ENCODE data around the gene OR10H4.
"Not testable (repeated sequence)": the region's sequence is repeated elsewhere in the genome, so short reads cannot be mapped to it uniquely, and the experiment has no call there.

Gene OR10H4

DNA sequence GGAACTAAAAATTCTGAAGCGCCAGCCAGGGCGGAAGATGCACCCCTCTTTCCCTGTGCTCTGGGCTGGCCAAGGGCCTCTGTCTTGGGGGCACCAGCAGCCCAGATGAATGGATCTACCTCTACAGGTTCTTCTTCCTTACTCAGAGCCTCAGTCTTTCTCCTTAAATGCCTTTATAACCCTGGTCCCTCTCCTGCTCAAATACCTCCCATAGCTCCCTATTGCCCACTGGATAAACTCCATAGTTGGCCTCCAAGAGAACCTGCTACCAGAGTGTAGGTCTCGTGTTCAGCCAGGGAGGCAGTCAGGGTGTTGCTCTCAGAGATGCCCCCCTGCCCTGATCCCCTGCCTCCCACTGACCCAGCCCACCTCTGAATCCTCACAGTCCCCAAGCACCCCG lies 30.5 kb downstream of the OR10H4 start:
- H3K4me1 ChIP-seq (ENCODE audit: control insufficient read depth, insufficient read depth, low read length) = no peaks in the 10 kb centered on the region
- H3K27ac ChIP-seq (ENCODE audit: low read length) = no peak overlapping the region
- WGBS (ENCODE audit: insufficient coverage, insufficient read length) = no CpG with 5 or more reads among the region's 4 CpGs
- H3K9me3 ChIP-seq (ENCODE audit: control insufficient read depth, insufficient read depth, low read length) = peaks cover 20% of the 10 kb centered on the region
- no peak overlapping the region for H3K4me3 ChIP-seq (ENCODE audit: low read length)
- no peaks in the 10 kb centered on the region for H3K36me3 ChIP-seq (ENCODE audit: control insufficient read depth, insufficient read depth, low read length)
- DNase-seq (ENCODE audit: low read depth, low spot score) = no peak
- H3K27me3 ChIP-seq (ENCODE audit: control insufficient read depth, insufficient read depth, low read length) = no peaks in the 10 kb centered on the region

DNA sequence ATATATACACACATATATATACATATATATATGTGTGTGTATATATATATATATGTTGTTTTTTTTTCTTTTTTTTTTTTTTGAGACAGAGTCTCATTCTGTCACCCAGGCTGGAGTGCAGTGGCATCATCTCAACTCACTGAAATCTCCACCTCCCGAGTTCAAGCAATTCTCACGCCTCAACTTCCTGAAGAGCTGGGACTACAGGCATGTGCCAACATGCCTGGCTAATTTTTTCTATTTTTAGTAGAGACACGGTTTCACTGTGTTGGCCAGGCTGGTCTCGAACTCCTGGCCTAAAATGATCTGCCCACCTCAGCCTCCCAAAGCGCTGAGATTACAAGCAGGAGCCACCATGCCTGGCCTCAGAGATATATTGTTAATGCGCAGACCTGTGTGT lies 37.0 kb downstream of the OR10H4 start:
- H3K27ac ChIP-seq (ENCODE audit: low read length); H3K36me3 ChIP-seq (ENCODE audit: control insufficient read depth, insufficient read depth, low read length); H3K4me1 ChIP-seq (ENCODE audit: control insufficient read depth, insufficient read depth, low read length); H3K27me3 ChIP-seq (ENCODE audit: control insufficient read depth, insufficient read depth, low read length); H3K9me3 ChIP-seq (ENCODE audit: control insufficient read depth, insufficient read depth, low read length); DNase-seq (ENCODE audit: low read depth, low spot score); H3K4me3 ChIP-seq (ENCODE audit: low read length): not testable (repeated sequence)
- no CpG with 5 or more reads among the region's 6 CpGs for WGBS (ENCODE audit: insufficient coverage, insufficient read length)

DNA sequence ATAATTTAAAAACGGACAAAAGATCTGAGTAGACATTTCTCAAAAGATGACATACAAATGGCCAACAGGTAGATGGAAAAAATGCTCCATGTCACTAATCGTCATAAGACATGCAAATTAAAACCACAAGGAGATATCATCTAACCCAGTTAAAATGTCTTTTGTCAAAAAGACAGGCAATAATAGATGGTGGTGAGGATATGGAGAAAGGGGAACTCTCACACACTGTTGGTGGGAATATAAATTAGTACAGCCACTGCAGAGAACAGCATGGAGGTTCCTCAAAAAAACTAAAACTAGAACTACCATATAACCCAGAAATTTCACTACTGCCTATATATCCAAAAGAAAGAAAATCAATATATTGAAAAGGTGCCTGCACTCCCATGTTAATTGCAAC lies 37.9 kb downstream of the OR10H4 start:
- DNase-seq (ENCODE audit: low read depth, low spot score) = no peak
- H3K27ac ChIP-seq (ENCODE audit: low read length) = no peak overlapping the region
- no peaks in the 10 kb centered on the region for H3K36me3 ChIP-seq (ENCODE audit: control insufficient read depth, insufficient read depth, low read length)
- peaks cover 10% of the 10 kb centered on the region for H3K9me3 ChIP-seq (ENCODE audit: control insufficient read depth, insufficient read depth, low read length)
- no peaks in the 10 kb centered on the region for H3K27me3 ChIP-seq (ENCODE audit: control insufficient read depth, insufficient read depth, low read length)
- no peak overlapping the region for H3K4me3 ChIP-seq (ENCODE audit: low read length)
- no CpG with 5 or more reads among the region's 2 CpGs for WGBS (ENCODE audit: insufficient coverage, insufficient read length)
- H3K4me1 ChIP-seq (ENCODE audit: control insufficient read depth, insufficient read depth, low read length) = no peaks in the 10 kb centered on the region

DNA sequence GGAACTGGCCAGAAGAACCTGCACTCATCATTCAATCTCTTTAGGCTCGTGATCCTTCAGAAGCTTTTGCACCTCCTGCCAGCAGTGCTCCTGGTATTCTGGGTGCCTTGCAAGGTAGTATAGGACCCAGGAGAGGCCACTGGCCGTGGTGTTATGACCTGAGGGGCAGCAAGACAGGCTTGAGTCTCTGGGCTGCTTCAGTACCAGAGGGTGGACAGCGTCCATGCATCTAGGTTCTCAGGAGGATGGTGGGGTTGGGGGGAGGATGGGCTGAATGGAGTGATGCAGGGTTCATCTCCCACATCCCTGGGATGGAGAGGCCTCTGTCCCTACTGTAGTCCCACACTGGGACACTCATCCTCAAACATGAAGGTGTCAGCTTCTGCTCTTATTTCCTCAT lies 41.1 kb downstream of the OR10H4 start:
- Histone ChIP-seq H3K27me3 (ENCODE audit: control insufficient read depth, insufficient read depth, low read length) (no peaks in the 10 kb centered on the region), H3K36me3 (ENCODE audit: control insufficient read depth, insufficient read depth, low read length) (no peaks in the 10 kb centered on the region), H3K4me1 (ENCODE audit: control insufficient read depth, insufficient read depth, low read length) (no peaks in the 10 kb centered on the region), H3K4me3 (ENCODE audit: low read length) (no peak overlapping the region), H3K9me3 (ENCODE audit: control insufficient read depth, insufficient read depth, low read length) (peaks cover 16% of the 10 kb centered on the region), H3K27ac (ENCODE audit: low read length) (no peak overlapping the region)
- DNase-seq (ENCODE audit: low read depth, low spot score) = no peak
- no CpG with 5 or more reads among the region's 3 CpGs for WGBS (ENCODE audit: insufficient coverage, insufficient read length)

DNA sequence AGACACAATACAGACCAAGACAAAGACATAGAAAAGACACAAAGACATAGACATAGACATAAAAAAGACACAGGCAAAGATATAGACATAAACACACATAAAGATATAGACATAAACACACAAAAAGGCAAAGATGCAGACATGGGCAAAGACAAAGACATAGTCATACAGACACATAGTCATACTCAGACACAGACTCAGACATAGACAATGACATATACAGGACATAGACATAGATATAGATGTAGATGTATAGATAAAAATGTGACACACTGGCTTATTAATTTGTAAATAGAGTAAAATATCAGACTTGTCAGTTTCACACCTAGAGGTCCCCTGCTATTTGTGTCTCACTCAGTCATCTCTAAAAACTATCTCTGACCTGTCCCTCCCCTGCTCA lies 42.8 kb downstream of the OR10H4 start:
- H3K9me3 ChIP-seq (ENCODE audit: control insufficient read depth, insufficient read depth, low read length) = peaks cover 16% of the 10 kb centered on the region

DNA sequence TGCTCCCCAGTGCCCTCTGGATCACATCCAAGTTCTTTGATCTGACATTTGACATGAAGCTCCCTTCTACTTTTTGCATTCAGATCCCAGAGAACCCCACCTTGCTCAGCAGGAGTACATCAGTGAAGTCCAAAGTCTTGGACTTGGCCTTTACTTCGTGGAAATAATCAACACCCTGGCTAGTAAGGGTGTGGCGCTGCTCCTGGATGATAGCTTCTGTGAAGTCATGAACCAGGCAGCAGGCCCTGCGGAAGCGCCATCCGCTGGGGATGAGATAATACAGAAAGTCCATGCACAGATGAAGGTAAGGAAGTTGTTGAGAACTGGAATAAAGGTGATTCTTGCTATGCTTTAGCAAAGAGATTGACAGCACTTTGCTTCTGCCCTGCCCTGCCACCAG lies 43.2 kb downstream of the OR10H4 start:
- Histone ChIP-seq H3K27ac (ENCODE audit: low read length) (no peak overlapping the region), H3K36me3 (ENCODE audit: control insufficient read depth, insufficient read depth, low read length) (no peaks in the 10 kb centered on the region), H3K27me3 (ENCODE audit: control insufficient read depth, insufficient read depth, low read length) (no peaks in the 10 kb centered on the region), H3K9me3 (ENCODE audit: control insufficient read depth, insufficient read depth, low read length) (peaks cover 16% of the 10 kb centered on the region), H3K4me1 (ENCODE audit: control insufficient read depth, insufficient read depth, low read length) (no peaks in the 10 kb centered on the region), H3K4me3 (ENCODE audit: low read length) (no peak overlapping the region)
- WGBS (ENCODE audit: insufficient coverage, insufficient read length) = no CpG with 5 or more reads among the region's 5 CpGs
- DNase-seq (ENCODE audit: low read depth, low spot score) = no peak

More for the DNA sequence above, 42.8 kb downstream of the OR10H4 start:
- Histone ChIP-seq H3K36me3 (ENCODE audit: control insufficient read depth, insufficient read depth, low read length) (no peaks in the 10 kb centered on the region), H3K4me1 (ENCODE audit: control insufficient read depth, insufficient read depth, low read length) (no peaks in the 10 kb centered on the region), H3K4me3 (ENCODE audit: low read length) (no peak overlapping the region), H3K27me3 (ENCODE audit: control insufficient read depth, insufficient read depth, low read length) (no peaks in the 10 kb centered on the region), H3K27ac (ENCODE audit: low read length) (no peak overlapping the region)
- no peak for DNase-seq (ENCODE audit: low read depth, low spot score)

DNA sequence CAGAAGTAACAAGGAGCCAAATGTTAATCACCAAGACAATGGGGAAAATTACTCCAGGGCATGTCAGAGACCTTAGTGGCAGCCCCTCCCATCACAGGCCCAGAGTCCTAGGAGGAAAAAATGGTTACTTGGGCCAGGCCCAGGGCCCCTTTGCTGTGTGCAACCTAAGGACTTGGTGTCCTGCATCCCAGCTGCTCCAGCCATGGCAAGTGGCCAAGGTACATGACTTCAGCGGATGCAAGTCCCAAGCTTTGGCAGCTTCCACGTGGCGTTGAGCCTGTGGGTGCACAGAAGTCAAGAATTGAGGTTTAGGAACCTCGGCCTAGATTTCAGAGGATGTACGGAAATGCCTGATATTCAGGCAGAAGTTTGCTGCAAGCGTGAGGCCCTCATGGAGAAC lies 46.7 kb downstream of the OR10H4 start:
- WGBS (ENCODE audit: insufficient coverage, insufficient read length) = no CpG with 5 or more reads among the region's 6 CpGs
- Histone ChIP-seq H3K27me3 (ENCODE audit: control insufficient read depth, insufficient read depth, low read length) (no peaks in the 10 kb centered on the region), H3K4me3 (ENCODE audit: low read length) (no peak overlapping the region), H3K4me1 (ENCODE audit: control insufficient read depth, insufficient read depth, low read length) (no peaks in the 10 kb centered on the region), H3K27ac (ENCODE audit: low read length) (no peak overlapping the region), H3K9me3 (ENCODE audit: control insufficient read depth, insufficient read depth, low read length) (peaks cover 19% of the 10 kb centered on the region), H3K36me3 (ENCODE audit: control insufficient read depth, insufficient read depth, low read length) (no peaks in the 10 kb centered on the region)
- DNase-seq (ENCODE audit: low read depth, low spot score) = no peak

DNA sequence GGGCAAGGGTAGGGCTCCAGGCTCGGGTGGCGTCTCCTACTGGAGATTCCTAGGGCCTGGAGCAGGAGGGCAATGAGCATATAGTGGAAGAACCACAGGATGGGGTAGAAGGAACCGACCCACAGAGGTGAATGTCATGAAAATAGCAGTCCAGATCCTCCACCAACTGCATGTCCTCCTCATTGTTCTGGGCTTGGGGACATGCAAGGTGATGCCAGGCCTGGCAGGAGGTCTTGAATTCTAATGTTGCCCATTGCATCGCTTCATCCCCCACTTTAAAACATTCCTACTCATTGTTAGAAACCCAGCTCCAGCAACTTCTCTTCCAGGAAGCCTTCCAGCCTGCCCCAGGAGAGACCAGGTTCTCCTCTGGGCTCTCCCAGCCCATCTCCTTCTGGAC lies 49.4 kb downstream of the OR10H4 start:
- WGBS (ENCODE audit: insufficient coverage, insufficient read length) = no CpG with 5 or more reads among the region's 4 CpGs
- no peaks in the 10 kb centered on the region for H3K4me1 ChIP-seq (ENCODE audit: control insufficient read depth, insufficient read depth, low read length)
- H3K4me3 ChIP-seq (ENCODE audit: low read length) = no peak overlapping the region
- no peaks in the 10 kb centered on the region for H3K36me3 ChIP-seq (ENCODE audit: control insufficient read depth, insufficient read depth, low read length)
- no peaks in the 10 kb centered on the region for H3K27me3 ChIP-seq (ENCODE audit: control insufficient read depth, insufficient read depth, low read length)
- no peak overlapping the region for H3K27ac ChIP-seq (ENCODE audit: low read length)
- H3K9me3 ChIP-seq (ENCODE audit: control insufficient read depth, insufficient read depth, low read length) = peaks cover 24% of the 10 kb centered on the region
- no peak for DNase-seq (ENCODE audit: low read depth, low spot score)
